B cell (primary cell): ENCODE results near the gene UBQLNL.

ENCODE experiments used
- EZH2 ChIP-seq: IDR thresholded peaks from 2 replicates; pipeline ENCODE4 v1.6.1; 2012; ENCODE audit warnings: borderline replicate concordance, low read depth, mild to moderate bottlenecking, moderate library complexity, low read length; ENCODE audit not compliant: insufficient read depth, poor library complexity, severe bottlenecking
- TF ChIP-seq, protein P1 (sequence below): fragments of 200-600 bp; IDR thresholded peaks from one replicate; pipeline ENCODE4 v1.8.0; 2022; ENCODE audit warnings: antibody characterized with exemption, mild to moderate bottlenecking

DNA sequence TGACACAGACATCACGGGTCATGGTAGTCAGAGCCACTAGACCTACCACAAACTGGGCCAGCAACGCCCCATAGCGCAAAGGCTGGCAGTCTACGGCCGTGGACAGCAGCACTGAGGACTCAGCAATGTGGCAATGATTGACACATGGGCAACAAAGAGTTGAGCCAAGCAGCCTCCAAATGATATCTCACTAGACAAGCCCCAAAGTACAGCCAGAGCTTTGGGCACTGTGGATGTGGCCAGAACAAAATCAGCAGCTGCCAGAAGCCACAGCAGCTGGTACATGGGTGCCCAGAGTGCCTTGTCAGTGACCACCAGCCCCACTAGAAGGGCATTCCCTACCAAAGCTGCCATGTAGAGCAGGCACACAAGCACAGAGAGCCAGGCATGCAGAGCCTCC, 11.2 kb upstream of the UBQLNL start:
- TF ChIP-seq, protein P1, sequence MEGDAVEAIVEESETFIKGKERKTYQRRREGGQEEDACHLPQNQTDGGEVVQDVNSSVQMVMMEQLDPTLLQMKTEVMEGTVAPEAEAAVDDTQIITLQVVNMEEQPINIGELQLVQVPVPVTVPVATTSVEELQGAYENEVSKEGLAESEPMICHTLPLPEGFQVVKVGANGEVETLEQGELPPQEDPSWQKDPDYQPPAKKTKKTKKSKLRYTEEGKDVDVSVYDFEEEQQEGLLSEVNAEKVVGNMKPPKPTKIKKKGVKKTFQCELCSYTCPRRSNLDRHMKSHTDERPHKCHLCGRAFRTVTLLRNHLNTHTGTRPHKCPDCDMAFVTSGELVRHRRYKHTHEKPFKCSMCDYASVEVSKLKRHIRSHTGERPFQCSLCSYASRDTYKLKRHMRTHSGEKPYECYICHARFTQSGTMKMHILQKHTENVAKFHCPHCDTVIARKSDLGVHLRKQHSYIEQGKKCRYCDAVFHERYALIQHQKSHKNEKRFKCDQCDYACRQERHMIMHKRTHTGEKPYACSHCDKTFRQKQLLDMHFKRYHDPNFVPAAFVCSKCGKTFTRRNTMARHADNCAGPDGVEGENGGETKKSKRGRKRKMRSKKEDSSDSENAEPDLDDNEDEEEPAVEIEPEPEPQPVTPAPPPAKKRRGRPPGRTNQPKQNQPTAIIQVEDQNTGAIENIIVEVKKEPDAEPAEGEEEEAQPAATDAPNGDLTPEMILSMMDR, result no peak
- no peak for TF ChIP-seq EZH2
